Right lobe of liver (tissue), 4 donors: ENCODE results near the gene MUC4.
"Not testable (repeated sequence)": the region's sequence is repeated elsewhere in the genome, so short reads cannot be mapped to it uniquely, and the experiment has no call there.

Experiments
- CTCF ChIP-seq, 4 donors: fragments of 200-600 bp in 3 of 4; fragments of 450-650 bp in 1 of 4; IDR thresholded peaks; one replicate each; pipeline versions ENCODE4 v1.5.1 to v1.8.0; 2016 to 2022; ENCODE audit warnings: antibody characterized with exemption in 4 of 4, mild to moderate bottlenecking in 2 of 4
- POLR2A ChIP-seq: fragments of 450-650 bp; IDR thresholded peaks from one replicate; pipeline ENCODE4 v1.6.1; 2017; ENCODE audit warnings: antibody characterized with exemption, mild to moderate bottlenecking
- donor health status: DM: no; HTN: no; CAD: no.
- donor health status: DM: no; HTN: no; CAD: no.
- donor health status: DM: no; HTN: yes; CAD: no.

- not testable (repeated sequence) for TF ChIP-seq CTCF (IDR thresholded peaks at IDR 0.05); POLR2A
Measured at GRCh38 chr3:195720831-195721506, 90.8 kb downstream of the MUC4 start, which contains the start of gene MUC20.
